Tibial nerve (tissue), 4 donors: Measurements from ENCODE around the gene TBC1D16.

Experiments used
- CTCF ChIP-seq, 5 experiments: fragments of 200-600 bp in 3 of 5; fragments of 450-650 bp in 2 of 5; sonication (generic) in 3 of 5; IDR thresholded peaks; one replicate each; pipeline ENCODE4 v1.5.1; 2016 to 2019; ENCODE audit warnings: antibody characterized with exemption in 5 of 5, mild to moderate bottlenecking in 3 of 5, moderate library complexity in 2 of 5
- EP300 ChIP-seq, 2 donors: sonication (generic); formaldehyde crosslinking; IDR thresholded peaks; one replicate each; pipeline ENCODE4 v1.6.1; 2017; ENCODE audit warnings: antibody characterized with exemption in 2 of 2, mild to moderate bottlenecking in 1 of 2
- POLR2A ChIP-seq, 2 donors: fragments of 450-650 bp; IDR thresholded peaks; one replicate each; pipeline ENCODE4 v1.6.1; 2017; ENCODE audit warnings: antibody characterized with exemption in 2 of 2, mild to moderate bottlenecking in 2 of 2, moderate library complexity in 2 of 2

GRCh38 chr17:79952901-79953300 lies 82.8 kb downstream of the TBC1D16 start:
- TF ChIP-seq CTCF (IDR thresholded peaks at IDR 0.05) (no peak), POLR2A (IDR thresholded peaks at IDR 0.05) (no peak), EP300 (IDR thresholded peaks at IDR 0.05) (no peak)
